ENCODE data around the gene HSPBAP1.
"Not testable (repeated sequence)": the region's sequence is repeated elsewhere in the genome, so short reads cannot be mapped to it uniquely, and the experiment has no call there.

HSPBAP1 gene

GRCh38 chr3:122732682-122733525 is 60.7 kb downstream of the HSPBAP1 start:
- DNase-seq (ENCODE audit: low read depth): not testable (repeated sequence)

DNA sequence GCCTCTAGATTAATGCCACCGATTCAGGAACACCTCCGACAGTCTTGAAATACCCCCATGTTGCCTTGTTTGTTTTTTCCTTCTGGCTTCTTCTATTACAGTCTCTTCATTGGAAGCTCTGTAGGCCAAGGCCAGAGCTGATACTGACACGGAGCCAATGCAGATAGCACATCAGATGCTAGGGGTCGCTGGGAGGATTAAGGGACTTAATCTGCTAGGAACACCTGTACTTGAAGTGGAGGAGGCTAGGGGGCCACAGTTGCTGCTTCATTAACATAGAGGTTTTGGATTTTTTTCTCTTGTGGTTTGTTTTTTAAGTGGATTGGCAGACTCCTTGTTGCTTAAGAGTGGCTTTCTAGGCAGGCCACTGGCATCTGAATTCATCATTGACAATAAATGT is 63.4 kb downstream of the HSPBAP1 start:
- DNase-seq (ENCODE audit: low read depth): no peak

DNA sequence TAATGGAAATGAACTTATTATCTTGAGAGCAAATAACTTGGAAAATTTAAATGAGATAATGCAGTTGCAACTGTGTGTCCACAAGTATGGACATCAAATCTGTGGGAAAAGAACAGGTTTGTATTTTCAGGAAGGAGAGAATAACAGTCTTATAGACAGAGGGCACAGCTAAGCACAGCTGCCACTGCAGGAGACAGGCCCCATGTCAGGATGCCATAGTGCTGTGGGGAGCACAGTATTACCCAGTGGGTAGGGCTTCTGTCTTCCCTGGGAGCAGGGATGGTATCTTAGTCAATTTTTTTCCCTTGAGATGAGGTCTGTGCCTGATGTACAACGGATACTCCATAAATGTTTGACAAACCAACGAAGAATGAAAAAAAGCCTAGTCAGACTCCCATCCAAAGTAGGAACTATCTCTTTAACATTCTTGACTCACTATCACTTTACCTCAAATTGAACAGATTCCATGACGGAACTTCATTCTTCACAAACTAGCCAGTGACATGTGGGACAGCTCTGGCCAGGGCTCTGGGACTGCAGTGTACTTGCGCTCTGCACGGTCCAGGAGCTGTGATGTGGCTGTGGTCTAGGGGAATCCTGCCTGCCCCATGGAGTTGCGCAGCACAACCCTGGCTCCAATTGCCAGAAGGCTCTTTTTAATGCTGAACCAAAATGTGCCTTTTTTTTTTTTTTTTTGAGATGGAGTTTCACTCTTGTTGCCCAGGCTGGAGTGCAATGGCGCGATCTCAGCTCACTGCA is 64.7 kb downstream of the HSPBAP1 start:
- DNase-seq (ENCODE audit: low read depth): no peak

DNA sequence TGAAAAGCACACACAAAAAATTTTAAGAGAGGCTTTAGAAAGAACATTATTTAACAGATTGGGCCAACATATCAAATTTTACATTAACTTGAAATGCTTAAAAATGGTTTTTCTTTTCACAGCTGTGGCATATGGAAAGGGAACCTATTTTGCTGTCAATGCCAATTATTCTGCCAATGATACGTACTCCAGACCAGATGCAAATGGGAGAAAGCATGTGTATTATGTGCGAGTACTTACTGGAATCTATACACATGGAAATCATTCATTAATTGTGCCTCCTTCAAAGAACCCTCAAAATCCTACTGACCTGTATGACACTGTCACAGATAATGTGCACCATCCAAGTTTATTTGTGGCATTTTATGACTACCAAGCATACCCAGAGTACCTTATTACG is 65.4 kb downstream of the HSPBAP1 start:
- no peak for DNase-seq (ENCODE audit: low read depth)

GRCh38 chr3:122727766-122728165 is 65.9 kb downstream of the HSPBAP1 start:
- DNase-seq (ENCODE audit: low read depth): no peak

DNA sequence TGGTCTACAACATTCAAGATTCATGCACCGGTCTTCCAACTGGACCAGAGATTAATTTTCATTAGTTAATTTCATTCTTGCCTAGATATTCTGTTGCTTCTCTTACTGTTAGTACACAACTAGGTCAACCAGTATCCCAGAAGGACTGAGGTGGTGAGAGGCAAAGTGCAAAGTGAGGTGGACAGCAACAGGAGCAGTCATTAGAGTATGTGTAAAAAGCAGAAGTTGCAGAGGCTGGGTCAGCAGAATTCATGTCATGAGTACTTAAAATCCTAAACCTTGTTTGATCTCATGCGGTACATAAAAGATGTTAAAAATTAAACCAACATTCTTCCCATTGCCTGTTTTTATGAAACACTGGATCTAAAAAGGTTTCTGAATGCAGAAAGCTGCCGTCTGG is 66.3 kb downstream of the HSPBAP1 start:
- DNase-seq (ENCODE audit: low read depth): no peak

- no peak for DNase-seq (ENCODE audit: low read depth)
Observed at GRCh38 chr3:122725106-122725505, 68.5 kb downstream of the HSPBAP1 start.

GRCh38 chr3:122719273-122719921 is 74.2 kb downstream of the HSPBAP1 start:
- DNase-seq (ENCODE audit: low read depth): no peak

GRCh38 chr3:122716667-122717066 is 77.0 kb downstream of the HSPBAP1 start:
- DNase-seq (ENCODE audit: low read depth): no peak

DNA sequence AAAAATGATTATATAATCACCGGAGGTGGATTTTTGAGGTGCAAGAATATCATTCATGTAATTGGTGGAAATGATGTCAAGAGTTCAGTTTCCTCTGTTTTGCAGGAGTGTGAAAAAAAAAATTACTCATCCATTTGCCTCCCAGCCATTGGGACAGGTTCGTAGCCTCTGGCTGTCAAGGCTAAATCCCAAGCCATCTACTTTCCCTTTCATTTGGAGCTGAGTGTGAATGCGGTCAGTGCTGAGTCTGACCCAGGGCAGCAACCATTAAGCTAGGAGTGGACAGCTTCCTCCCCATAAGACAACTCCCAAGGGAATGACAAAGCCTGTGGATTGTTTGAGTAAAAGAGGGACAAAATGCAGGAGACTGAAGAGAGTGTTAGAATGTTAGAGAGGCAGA is 79.4 kb downstream of the HSPBAP1 start:
- DNase-seq (ENCODE audit: low read depth): no peak

DNA sequence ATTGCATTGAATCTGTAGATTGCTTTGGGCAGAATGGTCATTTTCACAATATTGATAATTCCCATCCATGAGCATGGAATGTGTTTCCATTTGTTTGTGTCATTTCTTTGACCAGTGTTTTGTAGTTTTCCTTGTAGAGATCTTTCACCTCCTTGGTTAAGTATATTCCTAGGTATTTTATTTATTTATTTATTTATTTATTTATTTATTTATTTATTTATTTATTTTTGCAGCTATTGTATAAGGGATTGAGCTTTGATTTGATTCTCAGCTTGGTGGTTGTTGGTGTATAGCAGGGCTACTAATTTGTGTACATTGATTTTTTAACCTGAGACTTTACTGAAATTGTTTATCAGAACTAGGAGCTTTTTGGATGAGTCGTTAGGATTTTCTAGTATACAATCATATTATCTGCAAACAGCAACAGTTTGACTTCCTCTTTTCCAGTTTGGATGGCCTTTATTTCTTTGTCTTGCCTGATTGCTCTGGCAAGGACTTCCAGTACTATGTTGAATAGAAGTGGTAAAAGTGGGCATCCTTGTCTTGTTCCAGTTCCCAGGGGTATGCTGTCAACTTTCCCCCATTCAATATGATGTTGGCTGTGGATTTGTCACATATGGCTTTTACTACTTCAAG is 82.9 kb downstream of the HSPBAP1 start:
- not testable (repeated sequence) for DNase-seq (ENCODE audit: low read depth)

DNA sequence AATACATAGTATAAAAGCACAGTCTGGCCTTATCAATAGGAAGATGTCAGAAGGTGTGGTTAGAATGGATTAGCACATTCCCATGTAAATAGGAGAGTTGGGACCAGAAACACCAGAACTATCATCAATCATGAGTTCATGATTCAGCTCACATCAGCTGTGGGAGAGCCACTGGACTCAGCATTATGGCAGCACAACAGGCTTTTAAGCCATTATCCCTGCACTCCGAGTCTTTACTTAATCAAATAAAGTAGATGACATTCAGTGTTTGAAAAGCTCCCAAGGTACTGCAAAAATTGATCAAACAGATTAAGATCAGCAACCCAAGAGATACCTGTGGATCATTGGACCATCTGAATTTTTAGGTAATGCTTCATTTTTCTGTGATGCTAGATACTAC is 88.3 kb downstream of the HSPBAP1 start:
- no peak for DNase-seq (ENCODE audit: low read depth)

DNA sequence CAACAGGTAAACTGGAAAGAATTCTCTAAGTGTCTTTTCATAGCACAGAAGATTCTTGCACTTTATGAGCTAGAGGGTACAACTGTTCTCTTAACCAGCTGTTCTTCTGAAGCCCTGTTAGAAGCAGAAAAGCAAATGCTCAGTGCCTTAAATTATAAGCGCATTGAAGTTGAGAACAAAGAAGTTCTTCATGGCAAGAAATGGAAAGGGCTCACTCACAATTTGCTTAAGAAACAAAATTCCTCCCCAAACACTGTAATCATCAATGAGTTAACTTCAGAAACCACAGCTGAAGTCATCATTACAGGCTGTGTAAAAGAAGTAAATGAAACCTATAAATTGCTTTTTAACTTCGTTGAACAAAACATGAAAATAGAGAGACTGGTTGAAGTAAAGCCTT is 93.4 kb downstream of the HSPBAP1 start:
- no peak for DNase-seq (ENCODE audit: low read depth)

DNA sequence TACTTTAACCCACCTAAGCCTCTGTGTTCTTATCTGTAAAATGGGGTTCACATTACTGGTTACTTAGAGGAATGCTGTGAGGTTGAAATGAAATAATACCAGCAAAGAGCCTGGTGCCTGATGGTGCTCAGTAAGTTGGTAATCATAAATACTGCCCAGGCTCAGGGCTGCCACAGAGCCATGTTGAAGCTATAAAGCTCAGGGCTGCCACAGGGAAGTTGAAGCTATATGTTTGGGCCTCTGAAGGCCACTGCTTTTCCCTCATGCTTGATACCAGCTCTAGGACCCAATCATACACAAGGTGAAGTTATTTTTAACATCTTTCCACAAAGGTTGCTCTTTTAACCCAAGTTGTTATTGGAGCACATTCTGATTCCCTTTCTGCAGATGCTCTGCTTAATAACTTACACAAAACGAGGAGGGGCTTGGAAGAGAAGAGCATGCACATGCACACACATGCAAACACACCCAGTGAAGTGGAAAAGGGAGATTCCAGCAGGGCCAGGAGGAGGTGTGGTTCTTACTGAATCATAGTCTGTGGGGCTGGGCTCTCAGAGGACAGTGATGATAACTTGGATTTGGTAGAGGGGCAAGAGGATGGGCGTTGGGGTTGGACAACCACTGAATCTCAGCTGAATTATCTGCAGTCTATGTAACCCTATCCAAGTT is 95.5 kb downstream of the HSPBAP1 start:
- DNase-seq (ENCODE audit: low read depth): no peak

GRCh38 chr3:122695927-122696561 is 97.6 kb downstream of the HSPBAP1 start:
- no peak for DNase-seq (ENCODE audit: low read depth)

DNA sequence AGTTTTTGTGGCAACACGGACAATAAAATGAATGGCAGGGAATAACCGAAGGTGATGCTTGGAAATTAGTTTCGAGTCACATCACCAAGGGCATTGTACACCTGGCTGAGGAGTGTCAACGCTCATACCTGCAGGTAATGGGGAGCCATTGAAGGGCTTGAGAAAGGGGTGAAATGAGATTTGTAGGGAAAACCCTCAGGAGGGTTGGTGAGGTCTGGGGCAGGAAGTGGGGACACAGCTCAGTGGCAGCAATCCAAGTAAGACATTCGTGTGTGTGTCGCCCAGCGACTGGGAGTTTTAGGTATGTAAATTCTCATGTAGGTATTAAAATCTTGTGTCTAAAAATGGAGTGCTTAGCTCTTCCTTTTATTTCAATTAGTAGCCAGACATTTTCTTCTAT is 98.7 kb downstream of the HSPBAP1 start:
- no peak for DNase-seq (ENCODE audit: low read depth)

DNA sequence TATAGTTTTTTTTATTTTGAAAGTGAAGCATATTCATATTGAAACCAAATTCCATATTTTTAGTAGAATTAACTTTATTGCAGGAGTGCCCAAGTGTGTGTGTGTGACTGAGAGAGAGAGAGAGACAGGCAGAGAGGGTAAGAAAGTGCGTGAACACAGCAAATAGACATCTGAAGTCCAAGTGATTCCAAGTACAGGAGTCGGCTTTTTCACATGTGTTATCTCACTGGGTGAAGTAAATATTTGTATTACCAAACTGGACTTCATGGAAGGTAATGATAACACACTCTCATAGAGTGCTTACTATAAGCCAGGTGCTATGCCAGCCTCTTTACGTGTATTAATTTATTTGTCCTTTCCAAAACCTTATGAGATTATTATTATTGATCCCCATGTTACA is 101.0 kb downstream of the HSPBAP1 start:
- no peak for DNase-seq (ENCODE audit: low read depth)

DNA sequence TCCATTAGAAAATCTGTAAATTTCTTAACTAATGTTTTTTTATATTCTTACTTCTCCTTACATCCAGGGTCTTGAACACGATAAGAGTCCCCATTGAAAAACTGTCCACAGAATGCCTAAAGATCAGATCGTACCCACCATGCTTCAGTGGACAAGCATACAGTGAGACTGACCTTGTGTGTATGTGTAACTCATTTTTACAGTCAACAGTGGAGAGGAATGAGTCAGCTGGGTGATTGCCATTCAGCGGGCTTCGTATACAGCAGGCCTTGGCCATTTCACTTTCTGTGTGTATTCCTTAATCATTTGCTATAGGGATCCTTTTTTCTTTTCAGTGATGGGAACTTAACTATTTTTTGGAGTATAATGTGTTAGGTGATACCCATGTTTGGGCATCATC is 102.4 kb downstream of the HSPBAP1 start:
- no peak for DNase-seq (ENCODE audit: low read depth)

DNA sequence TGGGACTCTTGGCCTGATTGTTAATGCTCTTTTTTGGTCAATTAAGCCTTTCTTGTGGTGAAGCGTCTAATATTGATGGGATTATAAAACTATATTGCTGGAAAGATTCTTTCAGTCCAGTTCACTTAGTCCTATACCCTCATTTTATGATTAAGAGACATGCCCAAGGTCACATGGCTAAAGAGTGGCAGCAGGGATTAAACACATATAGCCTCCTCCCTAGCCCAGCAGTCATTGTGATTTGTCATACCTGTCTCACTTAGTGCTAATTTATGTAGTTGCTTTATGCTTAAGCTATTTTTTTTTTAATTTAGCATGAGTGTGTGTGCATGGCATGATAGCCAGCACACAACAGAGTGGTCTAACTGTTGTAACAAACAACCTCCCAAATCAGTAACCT is 103.5 kb downstream of the HSPBAP1 start:
- no peak for DNase-seq (ENCODE audit: low read depth)
